H1 (cell line): Measurements from ENCODE around the gene CASD1.

Experiments used
- CHD1 ChIP-seq: IDR thresholded peaks from 2 replicates; pipeline ENCODE4 v1.6.1; 2012; ENCODE audit warnings: low read depth, low read length, improper control_type of control experiment
- CHD2 ChIP-seq: IDR thresholded peaks from 2 replicates; pipeline ENCODE4 v1.6.1; 2012; ENCODE audit warnings: low read length, improper control_type of control experiment
- CTCF ChIP-seq, 3 experiments: IDR thresholded peaks; 1 replicate in 2 of 3; 2 replicates in 1 of 3; pipeline versions ENCODE4 v1.5.1 to v1.6.1; 2011; ENCODE audit warnings: low read length in 3 of 3, mild to moderate bottlenecking in 3 of 3, inconsistent platforms in 2 of 3, low read depth in 1 of 3, moderate library complexity in 1 of 3; ENCODE audit not compliant: insufficient read depth in 1 of 3; ENCODE audit errors: control extremely low read depth in 1 of 3
- HDAC2 ChIP-seq, 2 experiments: fragments of 300-600 bp in 1 of 2; sonication (generic) in 1 of 2; IDR thresholded peaks; 2 replicates each; pipeline ENCODE4 v1.6.1; 2011 to 2012; ENCODE audit warnings: low read depth in 2 of 2, low read length in 2 of 2, mild to moderate bottlenecking in 2 of 2, moderate library complexity in 2 of 2, borderline replicate concordance in 1 of 2, inconsistent platforms in 1 of 2
- NRF1 ChIP-seq: IDR thresholded peaks from 2 replicates; pipeline ENCODE4 v1.6.1; 2011; ENCODE audit warnings: mild to moderate bottlenecking, low read depth, low read length, improper control_type of control experiment
- PHF8 ChIP-seq: fragments of 200-600 bp; sonication (generic); conservative IDR thresholded peaks from 2 replicates; pipeline ENCODE4 v1.7.1; 2012; ENCODE audit warnings: low read depth, mild to moderate bottlenecking, inconsistent platforms, low read length, moderate library complexity
- RAD21 ChIP-seq, 2 experiments: IDR thresholded peaks in 1 of 2; conservative IDR thresholded peaks in 1 of 2; 2 replicates each; pipeline ENCODE4 v1.6.1; 2011; ENCODE audit warnings: low read depth in 2 of 2, low read length in 2 of 2, improper control_type of control experiment in 1 of 2, inconsistent platforms in 1 of 2, mild to moderate bottlenecking in 1 of 2, moderate library complexity in 1 of 2
- RFX5 ChIP-seq: IDR thresholded peaks from 2 replicates; pipeline ENCODE4 v1.6.1; 2011; ENCODE audit warnings: low read depth, low read length, improper control_type of control experiment, borderline replicate concordance

GRCh38 chr7:94577357-94577756 lies 67.7 kb downstream of the CASD1 start:
- no peak for TF ChIP-seq CTCF (IDR thresholded peaks at IDR 0.05; ENCODE audit: control extremely low read depth in 1 of 3, insufficient read depth in 1 of 3, low read depth in 1 of 3, low read length in 3 of 3)
- no peak for TF ChIP-seq NRF1
- TF ChIP-seq PHF8 = no peak
- no peak for TF ChIP-seq RFX5
- TF ChIP-seq RAD21 (IDR thresholded peaks at IDR 0.05 in 1 of 2, conservative IDR thresholded peaks at IDR 0.05 in 1 of 2; ENCODE audit: low read depth in 2 of 2, low read length in 2 of 2) = no peak
- no peak for TF ChIP-seq CHD2
- TF ChIP-seq CHD1 = no peak
- no peak for TF ChIP-seq HDAC2 (IDR thresholded peaks at IDR 0.05; ENCODE audit: borderline replicate concordance in 1 of 2, low read depth in 2 of 2, low read length in 2 of 2)
